ENCODE measurements around the gene CCNJ.

CCNJ gene

DNA sequence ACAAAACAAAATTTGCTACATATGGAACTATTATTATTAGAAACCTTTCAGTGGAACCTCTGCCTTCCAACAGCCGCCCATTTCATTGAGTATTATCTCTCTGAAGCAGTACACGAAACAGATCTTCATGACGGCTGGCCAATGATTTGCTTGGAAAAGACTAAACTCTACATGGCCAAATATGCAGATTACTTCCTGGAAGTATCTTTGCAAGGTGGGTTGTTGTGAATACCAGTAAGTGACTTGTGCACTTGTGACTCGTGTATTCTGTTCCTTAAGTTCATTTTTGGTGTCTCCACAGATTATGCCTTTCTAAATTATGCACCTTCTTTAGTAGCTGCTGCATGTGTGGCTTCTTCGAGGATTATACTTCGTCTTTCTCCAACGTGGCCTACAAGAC lies 13.4 kb downstream of the CCNJ start:
- DNase-seq (ENCODE audit: low read depth), result no peak

DNA sequence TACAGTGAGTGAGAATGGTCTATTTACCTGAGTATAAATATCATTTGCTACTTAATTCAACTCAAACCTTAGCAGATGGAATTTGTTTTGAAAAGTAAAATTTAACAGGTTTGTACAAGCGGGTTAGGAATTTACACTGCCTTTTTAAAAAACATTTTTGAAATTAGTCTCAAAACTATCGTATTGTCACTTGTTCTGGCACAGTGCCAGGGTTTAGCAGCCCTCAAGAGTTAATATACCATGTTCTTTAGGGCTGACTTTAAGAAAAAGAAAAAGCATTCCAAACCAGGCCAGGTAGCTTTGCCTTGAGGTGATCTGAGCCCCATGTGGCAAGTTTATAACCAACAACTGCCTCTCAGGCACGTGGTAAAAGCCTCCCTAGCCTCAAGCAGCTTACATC lies 17.8 kb downstream of the CCNJ start:
- DNase-seq (ENCODE audit: low read depth), result no peak

GRCh38 chr10:96072674-96073073 lies 29.3 kb downstream of the CCNJ start:
- no peak for DNase-seq (ENCODE audit: low read depth)

GRCh38 chr10:96073722-96074121 lies 30.3 kb downstream of the CCNJ start:
- DNase-seq (ENCODE audit: low read depth), result no peak

- no peak for DNase-seq (ENCODE audit: low read depth)
Measured at GRCh38 chr10:96074776-96075175, 31.4 kb downstream of the CCNJ start.

- DNase-seq (ENCODE audit: low read depth), result no peak
Measured at GRCh38 chr10:96075977-96076376, 32.6 kb downstream of the CCNJ start.

GRCh38 chr10:96077156-96077555 lies 33.8 kb downstream of the CCNJ start:
- no peak for DNase-seq (ENCODE audit: low read depth)

- DNase-seq (ENCODE audit: low read depth), result no peak
Measured at GRCh38 chr10:96082153-96082552, 38.8 kb downstream of the CCNJ start.

GRCh38 chr10:96082748-96083147 lies 39.4 kb downstream of the CCNJ start:
- DNase-seq (ENCODE audit: low read depth), result no peak

- no peak for DNase-seq (ENCODE audit: low read depth)
Measured at GRCh38 chr10:96089116-96089515, 45.7 kb downstream of the CCNJ start.

DNA sequence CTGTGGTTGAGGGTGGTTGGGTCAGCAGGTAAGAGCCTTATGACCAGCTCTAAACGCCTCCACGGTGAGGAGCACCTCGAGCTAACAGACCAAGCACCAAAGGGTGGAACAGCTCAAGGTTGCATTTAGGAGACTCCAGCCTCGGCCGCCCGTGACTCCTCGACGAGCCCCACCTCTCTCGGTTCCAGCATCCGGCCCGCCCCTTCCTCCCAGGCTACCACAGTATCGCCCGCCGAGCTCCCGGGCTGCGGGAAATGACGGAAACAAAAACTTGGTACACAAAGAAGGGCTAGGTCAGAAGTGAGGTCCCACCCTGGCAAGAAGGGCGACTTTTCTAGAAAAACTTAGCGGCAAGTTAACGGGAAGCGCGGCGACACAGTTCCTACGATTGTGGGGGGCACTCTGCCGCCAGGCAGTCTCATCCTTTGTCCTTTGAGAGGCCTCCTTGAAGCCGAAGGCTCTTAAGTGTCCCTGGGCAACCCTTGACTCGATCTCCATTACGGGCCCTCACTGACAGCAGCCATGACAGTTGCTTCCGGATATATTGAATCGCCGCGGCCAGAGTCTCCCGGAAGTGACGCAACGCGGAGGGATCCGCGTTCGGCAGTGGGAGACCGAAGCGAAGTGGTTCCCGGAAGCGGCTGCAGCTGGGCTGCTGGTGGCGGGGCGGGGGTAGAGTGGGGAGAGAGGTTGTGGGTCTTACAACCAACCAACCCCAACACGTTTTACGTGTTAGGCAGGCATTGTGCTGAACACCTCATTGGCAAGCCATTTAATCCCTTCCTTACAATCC lies 46.5 kb downstream of the CCNJ start:
- peak; percentile 86 for DNase-seq (ENCODE audit: low read depth)

DNA sequence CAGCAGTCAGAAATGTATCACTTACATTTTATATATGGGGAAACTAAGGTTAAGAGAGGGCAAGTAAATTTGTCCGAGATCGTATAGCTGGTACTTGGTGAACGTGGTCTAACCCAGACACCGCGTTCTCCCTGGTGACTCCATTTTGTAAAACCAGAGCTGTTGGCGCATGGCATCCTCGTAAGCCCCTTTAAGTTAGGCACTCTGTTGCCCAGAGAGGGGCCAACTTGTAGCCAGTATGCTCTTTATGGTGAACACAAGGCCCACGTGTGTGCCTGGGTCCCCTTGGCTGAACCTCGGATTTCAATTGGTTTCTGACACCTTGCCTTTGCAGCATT lies 47.0 kb downstream of the CCNJ start:
- DNase-seq (ENCODE audit: low read depth), result peak; percentile 9

- DNase-seq (ENCODE audit: low read depth), result no peak
Measured at GRCh38 chr10:96092999-96093767, 49.8 kb downstream of the CCNJ start.

DNA sequence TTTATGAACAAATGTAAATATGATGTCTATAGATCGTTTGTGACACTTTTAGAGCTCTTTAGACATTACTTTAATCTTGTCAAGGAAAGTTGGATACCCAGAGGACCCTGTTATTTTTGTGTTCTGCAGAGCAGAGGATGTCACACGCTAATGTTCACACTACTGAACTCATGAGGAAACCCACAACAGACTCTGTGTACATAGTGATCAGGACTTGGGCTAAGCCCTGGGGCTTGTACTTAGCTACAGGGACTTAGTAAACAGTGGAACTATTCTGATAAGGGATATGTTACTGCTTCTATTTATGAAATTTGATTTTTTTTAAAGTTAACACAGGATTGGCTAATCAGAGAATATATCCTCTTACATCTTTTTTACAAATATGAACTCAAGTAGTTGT lies 50.6 kb downstream of the CCNJ start:
- no peak for DNase-seq (ENCODE audit: low read depth)

- no peak for DNase-seq (ENCODE audit: low read depth)
Measured at GRCh38 chr10:96096958-96097357, 53.6 kb downstream of the CCNJ start.

- no peak for DNase-seq (ENCODE audit: low read depth)
Measured at GRCh38 chr10:96097865-96098264, 54.5 kb downstream of the CCNJ start.

DNA sequence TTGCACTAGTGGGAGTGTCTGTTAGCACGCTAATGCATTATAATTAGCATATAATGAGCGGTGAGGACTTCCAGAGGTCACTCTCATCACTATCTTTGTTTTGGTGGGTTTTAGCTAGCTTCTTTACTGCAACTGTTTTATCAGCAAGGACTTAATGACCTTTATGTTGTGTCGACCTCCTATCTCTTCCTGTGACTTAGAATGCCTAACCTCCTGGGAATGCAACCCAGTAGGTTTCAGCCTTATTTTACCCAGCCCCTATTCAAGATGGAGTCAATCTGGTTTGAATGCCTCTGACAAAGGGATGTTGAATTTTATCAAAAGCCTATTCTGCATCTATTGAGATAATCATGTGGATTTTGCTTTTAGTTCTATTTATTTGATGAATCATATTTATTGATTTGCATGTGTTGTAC lies 64.2 kb downstream of the CCNJ start:
- no peak for DNase-seq (ENCODE audit: low read depth)

Measured in activated T-cell treated with anti-CD3 and anti-CD28 coated beads for 1 hour (primary cell).